D721Med (cell line): ENCODE data around the gene ZNF385B.

Experiments
- DNase-seq: peaks from one replicate; pipeline ENCODE4 v3.0.0; 2011; ENCODE audit warnings: low spot score; ENCODE audit not compliant: insufficient read length
- FAIRE-seq: peaks from 2 replicates; lab custom pipeline; 2011; peaks lifted over from hg19 to GRCh38; lab: Jason Lieb, UNC
- CTCF ChIP-seq: IDR thresholded peaks from 2 replicates; pipeline ENCODE4 v1.5.1; 2012; ENCODE audit warnings: mild to moderate bottlenecking, control low read depth; ENCODE audit not compliant: insufficient read depth; ENCODE audit errors: missing control alignments

ZNF385B gene

GRCh38 chr2:179677077-179677688 is 184.2 kb downstream of the ZNF385B start:
- no peak for TF ChIP-seq CTCF
- DNase-seq = no peak
- no peak for FAIRE-seq

- FAIRE-seq (no peak), DNase-seq (no peak)
- TF ChIP-seq CTCF = no peak
Observed at GRCh38 chr2:179675435-179675834, 186.0 kb downstream of the ZNF385B start.

GRCh38 chr2:179671043-179671981 is 190.1 kb downstream of the ZNF385B start:
- DNase-seq (no peak), FAIRE-seq (no peak)
- no peak for TF ChIP-seq CTCF

GRCh38 chr2:179669196-179669595 is 192.2 kb downstream of the ZNF385B start:
- DNase-seq (no peak), FAIRE-seq (no peak)
- no peak for TF ChIP-seq CTCF

GRCh38 chr2:179664972-179665812 is 196.2 kb downstream of the ZNF385B start:
- TF ChIP-seq CTCF = no peak
- DNase-seq (no peak), FAIRE-seq (no peak)

- DNase-seq (no peak), FAIRE-seq (no peak)
- TF ChIP-seq CTCF = no peak
Observed at GRCh38 chr2:179661986-179662385, 199.4 kb downstream of the ZNF385B start.
